Astrocyte (in vitro differentiated cells and primary cell): Measurements from ENCODE around the gene SSBP3.

Experiments used
- EZH2 ChIP-seq: IDR thresholded peaks from 2 replicates; pipeline ENCODE4 v1.6.1; 2012; ENCODE audit warnings: mild to moderate bottlenecking, low read length, inconsistent platforms; ENCODE audit not compliant: insufficient read depth
- TF ChIP-seq, protein P1 (sequence below): IDR thresholded peaks from 2 replicates; pipeline ENCODE4 v1.5.1; 2011; ENCODE audit warnings: low read depth, mild to moderate bottlenecking, inconsistent platforms, low read length, moderate library complexity; ENCODE audit not compliant: insufficient read depth

DNA sequence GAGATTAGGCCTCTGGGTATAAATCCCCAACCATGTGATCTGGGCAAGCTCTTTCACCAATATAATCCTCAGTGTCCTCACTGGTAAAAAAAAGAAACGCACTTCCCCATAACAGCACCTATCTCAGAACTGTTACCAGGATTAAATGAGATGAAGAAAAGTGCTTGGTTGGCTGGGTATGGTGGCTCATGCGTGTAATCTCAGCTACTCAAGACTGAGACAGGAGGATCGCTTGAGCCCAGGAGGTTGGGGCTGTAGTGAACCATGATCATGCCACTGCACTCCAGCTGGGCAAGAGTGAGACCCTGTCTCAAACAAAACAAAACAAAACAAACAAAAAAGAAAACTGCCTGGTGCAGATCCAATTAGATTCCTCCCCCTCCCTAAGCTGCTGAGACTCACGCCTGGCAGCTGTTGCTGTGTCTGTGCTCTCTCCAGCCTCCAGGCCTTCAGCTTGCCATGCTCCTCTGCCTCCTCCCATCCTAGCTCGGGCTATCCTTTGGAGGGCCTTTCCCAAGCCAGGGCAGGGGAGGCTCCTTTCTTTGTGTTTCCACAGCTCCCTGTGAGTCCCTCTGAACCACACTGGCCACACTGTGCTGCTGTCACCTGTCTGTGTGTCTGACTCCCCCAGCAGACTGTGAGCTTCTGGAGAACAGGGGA, 225.4 kb downstream of the SSBP3 start:
- TF ChIP-seq, protein P1, sequence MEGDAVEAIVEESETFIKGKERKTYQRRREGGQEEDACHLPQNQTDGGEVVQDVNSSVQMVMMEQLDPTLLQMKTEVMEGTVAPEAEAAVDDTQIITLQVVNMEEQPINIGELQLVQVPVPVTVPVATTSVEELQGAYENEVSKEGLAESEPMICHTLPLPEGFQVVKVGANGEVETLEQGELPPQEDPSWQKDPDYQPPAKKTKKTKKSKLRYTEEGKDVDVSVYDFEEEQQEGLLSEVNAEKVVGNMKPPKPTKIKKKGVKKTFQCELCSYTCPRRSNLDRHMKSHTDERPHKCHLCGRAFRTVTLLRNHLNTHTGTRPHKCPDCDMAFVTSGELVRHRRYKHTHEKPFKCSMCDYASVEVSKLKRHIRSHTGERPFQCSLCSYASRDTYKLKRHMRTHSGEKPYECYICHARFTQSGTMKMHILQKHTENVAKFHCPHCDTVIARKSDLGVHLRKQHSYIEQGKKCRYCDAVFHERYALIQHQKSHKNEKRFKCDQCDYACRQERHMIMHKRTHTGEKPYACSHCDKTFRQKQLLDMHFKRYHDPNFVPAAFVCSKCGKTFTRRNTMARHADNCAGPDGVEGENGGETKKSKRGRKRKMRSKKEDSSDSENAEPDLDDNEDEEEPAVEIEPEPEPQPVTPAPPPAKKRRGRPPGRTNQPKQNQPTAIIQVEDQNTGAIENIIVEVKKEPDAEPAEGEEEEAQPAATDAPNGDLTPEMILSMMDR, result no peak
- no peak for TF ChIP-seq EZH2
